Measurements from ENCODE around the gene RRP8.

Gene RRP8

GRCh38 chr11:6579681-6580080, 23.7 kb downstream of the RRP8 start:
- TF ChIP-seq CTCF (IDR thresholded peaks at IDR 0.05; ENCODE audit: extremely low read depth, insufficient read depth, missing control alignments): no peak
- in situ Hi-C loops (cut with MboI; ENCODE audit: low pct_unique_long_range_greater_than_20kb, low sequenced_read_pairs, unreplicated experiment): no loop called here
- no peak for DNase-seq (ENCODE audit: low spot score)

GRCh38 chr11:6578134-6578533, 25.3 kb downstream of the RRP8 start:
- in situ Hi-C loops (cut with MboI; ENCODE audit: low pct_unique_long_range_greater_than_20kb, low sequenced_read_pairs, unreplicated experiment): no loop called here
- TF ChIP-seq CTCF (IDR thresholded peaks at IDR 0.05; ENCODE audit: extremely low read depth, insufficient read depth, missing control alignments): no peak
- DNase-seq (ENCODE audit: low spot score): no peak

GRCh38 chr11:6576471-6577373, 26.7 kb downstream of the RRP8 start:
- DNase-seq (ENCODE audit: low spot score): no peak

GRCh38 chr11:6574816-6575715, 28.4 kb downstream of the RRP8 start:
- no peak for TF ChIP-seq CTCF (IDR thresholded peaks at IDR 0.05; ENCODE audit: extremely low read depth, insufficient read depth, missing control alignments)
- in situ Hi-C loops (cut with MboI; ENCODE audit: low pct_unique_long_range_greater_than_20kb, low sequenced_read_pairs, unreplicated experiment): no loop called here
- DNase-seq (ENCODE audit: low spot score): no peak

More at GRCh38 chr11:6576471-6577373, 26.7 kb downstream of the RRP8 start:
- in situ Hi-C loops (cut with MboI; ENCODE audit: low pct_unique_long_range_greater_than_20kb, low sequenced_read_pairs, unreplicated experiment): no loop called here
- no peak for TF ChIP-seq CTCF (IDR thresholded peaks at IDR 0.05; ENCODE audit: extremely low read depth, insufficient read depth, missing control alignments)

GRCh38 chr11:6572215-6572614, 31.2 kb downstream of the RRP8 start:
- in situ Hi-C loops (cut with MboI; ENCODE audit: low pct_unique_long_range_greater_than_20kb, low sequenced_read_pairs, unreplicated experiment): no loop called here
- no peak for DNase-seq (ENCODE audit: low spot score)
- TF ChIP-seq CTCF (IDR thresholded peaks at IDR 0.05; ENCODE audit: extremely low read depth, insufficient read depth, missing control alignments): no peak

- in situ Hi-C loops (cut with MboI; ENCODE audit: low pct_unique_long_range_greater_than_20kb, low sequenced_read_pairs, unreplicated experiment): no loop called here
- no peak for TF ChIP-seq CTCF (IDR thresholded peaks at IDR 0.05; ENCODE audit: extremely low read depth, insufficient read depth, missing control alignments)
- no peak for DNase-seq (ENCODE audit: low spot score)
Observed at GRCh38 chr11:6571434-6572008, 31.9 kb downstream of the RRP8 start.

All from GM13977 (cell line).